GM19043 (cell line): ENCODE measurements around the gene RSAD2.
"Not testable (repeated sequence)": the region's sequence is repeated elsewhere in the genome, so short reads cannot be mapped to it uniquely, and the experiment has no call there.

ENCODE experiments used
- ATAC-seq: cut with Tn5 transposase; IDR thresholded peaks from one replicate; pipeline ENCODE4 v1.9.1; 2021; ENCODE audit warnings: low read depth; ENCODE audit not compliant: unreplicated experiment

Gene RSAD2

GRCh38 chr2:6924101-6924923, 46.7 kb downstream of the RSAD2 start:
- no peak for ATAC-seq

DNA sequence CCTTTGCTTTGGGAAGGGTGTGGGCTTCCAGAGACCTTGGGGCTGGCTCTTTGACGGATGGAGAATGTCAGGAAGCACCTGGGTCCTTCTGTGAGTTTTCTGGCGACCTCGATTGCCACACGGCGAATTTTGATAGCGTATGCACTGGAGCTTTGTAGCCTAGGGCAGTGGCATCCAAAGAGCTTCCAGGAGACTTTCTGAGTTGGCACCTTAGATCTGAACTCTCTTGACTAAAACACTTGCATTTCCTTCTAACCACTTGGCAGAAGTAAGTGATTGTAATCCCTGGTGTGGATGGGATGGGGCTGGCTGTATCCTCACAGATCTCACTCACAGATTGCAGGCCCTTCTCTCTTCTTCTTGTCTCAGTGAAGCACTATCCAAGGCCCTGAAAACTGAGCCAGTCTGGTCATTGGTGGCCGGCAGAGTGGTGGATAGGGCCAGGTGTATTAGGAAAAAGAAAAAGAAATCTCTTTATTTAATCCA, 47.4 kb downstream of the RSAD2 start:
- ATAC-seq, result no peak

- no peak for ATAC-seq
Observed at GRCh38 chr2:6926071-6926732, 48.6 kb downstream of the RSAD2 start.

- ATAC-seq, result no peak
Observed at GRCh38 chr2:6927186-6927585, 49.6 kb downstream of the RSAD2 start.

- no peak for ATAC-seq
Observed at GRCh38 chr2:6927753-6928152, 50.2 kb downstream of the RSAD2 start.

DNA sequence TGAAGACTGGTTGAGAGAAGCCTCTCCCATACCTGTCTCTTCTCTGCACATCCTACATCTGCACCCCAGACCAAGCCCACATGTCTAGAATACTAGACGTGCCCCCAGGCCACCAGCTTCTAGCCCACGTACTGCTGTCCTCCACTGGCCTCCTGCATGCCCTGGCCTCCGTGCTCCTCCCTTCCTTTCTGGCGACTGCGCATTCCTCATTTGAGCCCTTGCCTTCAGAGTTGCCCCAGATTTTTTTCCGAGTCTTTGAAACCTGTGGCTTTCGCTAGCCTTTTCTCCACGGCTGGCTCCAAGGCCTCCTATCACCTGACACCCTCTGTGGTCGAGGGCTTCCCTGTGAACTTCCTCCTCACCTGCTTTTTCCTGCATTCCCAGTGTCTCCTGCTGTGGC, 50.9 kb downstream of the RSAD2 start:
- no peak for ATAC-seq

DNA sequence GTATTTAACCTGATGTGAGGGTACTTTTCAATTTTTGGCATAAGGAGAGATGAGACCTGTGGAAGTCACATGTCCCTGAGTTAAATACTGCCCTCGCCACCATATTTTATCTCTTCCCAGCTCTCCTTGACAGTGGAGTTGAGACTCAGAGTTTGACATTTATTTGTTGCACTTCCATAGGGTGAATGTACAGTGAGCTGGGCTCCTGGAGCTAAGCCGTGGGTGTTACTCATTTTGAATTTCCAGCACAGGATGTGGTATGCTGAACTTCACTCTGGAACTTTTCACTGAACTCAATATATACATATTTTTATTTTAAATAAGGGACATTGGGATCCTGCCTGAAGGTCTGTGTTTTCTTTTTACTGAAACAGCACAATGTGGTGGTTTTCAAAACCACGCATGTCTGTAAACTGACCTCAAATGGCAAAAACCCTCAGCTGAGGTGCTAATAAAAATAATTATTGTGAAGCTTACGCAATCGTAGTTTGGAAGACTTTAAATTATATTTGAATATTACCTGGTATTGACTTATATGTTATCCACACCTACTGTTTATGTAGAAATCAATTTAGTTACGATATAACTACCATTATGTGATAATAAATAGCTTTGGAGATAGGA, 51.7 kb downstream of the RSAD2 start:
- no peak for ATAC-seq

GRCh38 chr2:6930923-6931647, 53.5 kb downstream of the RSAD2 start:
- no peak for ATAC-seq

DNA sequence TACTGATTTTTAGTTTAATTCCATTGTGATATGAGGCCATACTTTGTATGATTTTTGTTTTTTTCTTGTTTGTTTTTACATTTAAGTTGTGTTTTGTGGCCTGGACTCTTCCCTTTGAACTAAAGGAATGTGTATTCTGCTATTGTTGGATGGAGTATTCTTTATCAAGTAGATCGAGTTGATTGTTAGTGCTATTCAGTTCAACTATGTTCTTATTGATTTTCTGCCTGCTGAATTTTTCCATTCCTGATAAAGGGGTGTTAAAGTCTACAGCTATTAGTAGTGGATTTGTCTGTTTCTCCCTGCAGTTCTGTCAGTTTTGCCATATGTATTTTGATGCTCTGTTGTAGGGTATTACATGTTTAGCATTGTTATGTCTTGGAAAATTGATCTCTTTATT, 54.2 kb downstream of the RSAD2 start:
- ATAC-seq, result no peak

DNA sequence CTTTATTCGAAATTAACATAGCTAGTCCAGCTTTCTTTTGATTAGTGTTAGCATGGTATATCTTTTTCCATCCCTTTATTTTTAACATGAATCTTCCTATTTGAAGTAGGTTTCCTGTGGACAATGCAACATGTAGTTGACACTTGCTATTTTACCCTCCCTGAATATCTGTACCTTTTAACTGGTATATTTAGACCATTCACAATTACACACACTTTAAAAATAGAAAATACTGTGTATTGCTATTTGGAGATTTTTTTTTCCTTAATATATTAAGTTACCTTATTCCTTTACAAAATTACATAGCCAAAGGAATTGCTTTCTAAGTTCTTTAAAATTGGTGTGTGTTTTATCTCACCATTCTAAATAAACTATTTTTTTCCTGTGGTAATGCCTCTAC, 54.6 kb downstream of the RSAD2 start:
- ATAC-seq, result no peak

DNA sequence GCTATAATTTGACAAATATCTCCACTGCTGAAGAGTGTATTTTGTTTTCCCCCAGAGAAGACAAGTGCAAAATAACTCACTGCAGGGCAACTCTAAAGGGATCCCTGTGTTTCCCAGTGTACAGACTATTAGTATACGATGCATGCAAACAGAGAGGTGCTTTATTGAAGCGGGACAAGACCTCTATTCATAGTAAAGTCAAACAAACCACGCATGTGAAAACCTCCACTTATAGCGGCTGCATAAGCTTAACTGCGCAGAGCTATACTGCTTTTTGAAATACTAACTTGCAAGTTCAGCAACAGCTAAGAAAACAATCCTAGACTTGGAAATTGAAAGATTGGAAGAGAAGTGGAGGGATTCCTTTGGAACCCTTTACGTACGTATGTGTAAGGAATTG, 55.3 kb downstream of the RSAD2 start:
- ATAC-seq, result no peak

GRCh38 chr2:6933911-6934310, 56.3 kb downstream of the RSAD2 start:
- ATAC-seq, result no peak

DNA sequence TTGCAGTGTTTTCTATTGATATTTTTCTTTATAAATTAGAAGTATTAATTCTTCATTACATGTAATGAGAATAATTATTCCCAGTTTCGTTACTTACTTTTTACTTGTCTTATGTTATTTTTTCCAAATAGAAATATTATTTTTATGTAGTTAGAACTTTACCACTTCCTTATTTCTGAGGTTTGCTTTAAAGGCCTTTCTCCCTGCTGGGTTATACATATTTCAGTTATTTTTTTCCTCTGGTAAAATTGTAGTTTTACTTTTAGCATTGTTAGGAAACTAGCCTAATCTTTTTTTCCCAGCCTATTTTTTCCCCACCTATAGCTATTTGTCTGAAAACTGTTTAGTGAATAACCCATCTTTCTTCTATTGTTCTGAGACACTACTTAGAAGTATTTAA, 56.8 kb downstream of the RSAD2 start:
- no peak for ATAC-seq

GRCh38 chr2:6934758-6935651, 57.4 kb downstream of the RSAD2 start:
- ATAC-seq, result no peak

DNA sequence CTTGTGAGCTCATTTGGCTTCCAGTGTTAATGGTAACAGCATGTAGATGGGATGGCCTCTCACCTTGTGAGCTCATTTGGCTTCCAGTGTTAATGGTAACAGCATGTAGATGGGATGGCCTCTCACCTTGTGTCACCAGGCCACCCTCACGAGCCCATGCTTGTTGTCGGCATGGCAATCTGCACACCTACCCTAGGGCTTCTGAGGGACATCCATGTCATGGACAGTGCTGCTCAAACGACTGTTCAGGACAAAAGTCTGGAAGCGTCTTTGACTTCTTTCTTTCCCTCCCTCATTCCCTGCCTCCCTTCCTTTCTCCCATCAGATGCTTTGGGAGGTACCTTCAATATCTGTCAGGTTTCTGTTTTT, 58.1 kb downstream of the RSAD2 start:
- not testable (repeated sequence) for ATAC-seq

GRCh38 chr2:6937157-6937556, 59.6 kb downstream of the RSAD2 start:
- ATAC-seq, result no peak

GRCh38 chr2:6937582-6937981, 60.0 kb downstream of the RSAD2 start:
- ATAC-seq, result no peak

DNA sequence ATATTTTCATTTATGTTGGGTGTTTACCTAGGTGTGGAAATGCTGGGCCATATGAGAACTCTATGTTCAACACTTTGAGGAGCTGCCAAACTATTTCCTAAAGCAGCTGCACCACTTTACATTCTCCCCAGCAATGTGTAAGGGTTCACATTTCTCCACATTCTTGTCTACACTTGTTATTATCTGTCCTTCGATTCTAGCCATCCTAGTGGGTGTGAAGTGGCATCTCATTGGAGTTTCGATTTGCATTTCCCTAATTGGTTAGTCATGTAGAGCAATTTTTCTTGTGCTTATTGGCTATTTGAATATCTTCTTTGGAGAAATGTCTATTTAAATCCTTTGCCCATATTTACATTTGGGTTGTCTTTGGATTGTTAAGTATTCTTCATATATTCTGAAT, 61.5 kb downstream of the RSAD2 start:
- ATAC-seq, result no peak

GRCh38 chr2:6940820-6941219, 63.2 kb downstream of the RSAD2 start:
- no peak for ATAC-seq
